ENCODE data around the gene SBF2.

Gene SBF2

DNA sequence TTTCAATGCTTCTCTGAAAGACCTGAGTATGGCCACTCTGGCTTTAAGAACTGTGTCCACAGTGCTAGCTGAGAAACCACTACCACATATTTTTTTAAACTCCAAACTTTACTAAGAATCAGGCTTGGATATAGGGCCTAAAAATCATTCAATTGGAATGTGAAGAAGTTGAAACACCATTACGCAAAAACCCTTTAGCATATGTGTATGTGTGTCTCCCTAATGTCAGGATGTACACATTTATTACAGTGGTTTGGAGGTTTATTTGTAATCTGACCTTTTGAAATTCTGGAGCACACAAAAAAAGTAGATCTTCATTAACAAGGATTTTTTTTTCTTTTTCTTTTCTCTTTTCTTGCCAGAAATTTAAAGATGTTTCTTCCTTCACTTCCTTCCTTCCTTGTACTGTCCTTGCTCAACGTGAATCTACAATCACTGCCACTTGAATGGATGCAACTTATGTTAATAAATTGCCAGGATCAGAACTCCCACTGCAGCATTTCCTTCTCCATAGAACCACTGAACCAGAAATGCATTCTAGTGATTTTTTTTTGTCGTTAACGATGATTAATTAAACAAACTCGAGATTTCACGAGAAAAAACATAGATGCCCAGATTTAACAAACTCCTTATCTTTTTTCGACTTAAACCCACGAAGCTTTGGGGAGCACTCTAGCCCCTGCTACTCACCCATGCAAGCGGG lies 7.8 kb upstream of the SBF2 start:
- DNase-seq (ENCODE audit: low read depth) = peak; percentile 88

DNA sequence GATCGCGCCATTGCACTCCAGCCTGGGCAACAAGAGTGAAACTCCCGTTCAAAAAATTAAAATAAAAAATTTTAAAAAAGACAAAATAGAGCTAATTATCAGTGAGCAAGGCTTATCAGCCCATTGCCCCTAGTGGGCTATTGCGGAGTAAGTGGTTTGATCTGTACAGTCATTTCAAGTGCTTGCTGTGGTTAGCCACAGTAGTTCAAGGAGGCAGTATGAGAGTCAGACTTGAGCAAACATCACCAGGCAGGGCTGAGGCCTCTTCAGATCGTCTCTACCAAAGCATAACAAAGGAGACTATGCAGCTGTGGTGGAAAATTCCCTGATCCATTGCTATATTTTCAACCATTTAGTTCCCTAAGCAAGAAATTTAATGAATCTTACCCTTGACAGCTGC lies 4.3 kb upstream of the SBF2 start:
- peak; percentile 76 for DNase-seq (ENCODE audit: low read depth)

DNA sequence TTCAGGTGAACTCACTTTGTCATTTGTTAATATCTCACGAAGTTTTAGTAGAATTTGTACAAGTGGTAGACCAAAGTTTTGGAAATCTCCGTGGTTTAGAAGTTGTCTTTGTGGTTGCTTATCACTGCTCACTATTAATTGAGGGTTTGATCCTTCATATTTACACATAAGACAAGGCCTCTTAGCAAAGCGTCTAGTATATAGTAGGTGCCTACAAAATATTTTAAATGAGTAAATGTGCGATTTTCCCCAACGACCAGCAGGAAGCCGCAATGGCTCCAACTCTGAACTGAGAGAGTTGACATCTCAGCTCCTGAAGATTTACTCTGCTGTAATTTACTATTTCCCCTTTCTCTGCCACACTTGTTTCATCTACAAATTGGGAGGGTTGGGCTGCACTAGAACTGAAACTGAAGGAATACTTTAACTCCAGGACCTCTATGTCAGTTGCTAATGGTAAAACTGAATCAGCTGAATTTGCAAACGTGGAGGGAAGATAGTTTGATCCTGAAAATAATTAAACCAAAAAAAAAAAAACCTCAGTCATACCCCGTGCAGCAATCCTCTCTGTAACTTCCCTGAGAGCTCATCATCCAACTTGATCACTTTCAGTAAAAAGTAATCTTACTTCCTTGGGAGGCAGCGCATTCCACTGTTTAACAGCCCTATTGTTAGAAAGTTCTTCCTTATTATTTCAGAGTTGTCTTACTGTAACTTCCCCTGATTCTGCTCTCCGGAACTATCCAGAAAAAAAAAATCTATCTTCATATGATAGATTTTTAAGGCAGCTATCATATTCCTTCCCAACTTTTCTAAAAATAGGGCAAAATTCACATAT lies 1.3 kb upstream of the SBF2 start:
- DNase-seq (ENCODE audit: low read depth) = no peak

DNA sequence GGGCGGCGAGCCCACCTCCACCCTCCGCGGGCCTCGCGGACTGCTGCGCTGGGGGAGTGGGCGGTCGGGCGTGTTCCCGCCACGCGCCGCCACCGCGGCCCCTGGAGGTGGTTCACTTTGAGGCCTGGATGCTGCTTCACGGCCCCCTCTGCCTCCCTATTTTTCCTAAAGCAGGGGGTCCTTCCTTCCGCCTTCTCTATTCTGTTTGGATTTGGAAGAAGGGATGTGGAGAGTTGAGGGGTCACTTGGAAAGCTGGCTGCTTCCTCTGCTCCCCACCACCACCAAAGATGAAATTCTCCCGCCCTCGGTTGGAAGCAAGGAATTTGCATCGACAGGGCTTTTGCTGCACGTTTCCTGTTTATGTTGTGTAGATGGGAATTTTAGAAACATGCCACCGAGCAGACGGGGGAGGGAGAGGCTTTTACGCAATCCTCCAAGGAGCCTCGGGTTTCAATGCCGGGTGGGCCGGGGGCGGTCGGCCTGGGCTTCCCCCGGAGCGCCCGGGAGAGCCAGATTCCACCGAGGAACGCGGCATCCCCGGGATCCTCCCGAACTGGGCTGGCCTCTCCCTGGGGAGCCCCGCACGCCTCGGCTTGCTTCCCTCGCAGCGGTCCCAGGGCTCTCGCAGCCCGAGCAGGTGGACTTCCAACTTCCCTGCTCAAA lies 403 bp upstream of the SBF2 start:
- no peak for DNase-seq (ENCODE audit: low read depth)

DNA sequence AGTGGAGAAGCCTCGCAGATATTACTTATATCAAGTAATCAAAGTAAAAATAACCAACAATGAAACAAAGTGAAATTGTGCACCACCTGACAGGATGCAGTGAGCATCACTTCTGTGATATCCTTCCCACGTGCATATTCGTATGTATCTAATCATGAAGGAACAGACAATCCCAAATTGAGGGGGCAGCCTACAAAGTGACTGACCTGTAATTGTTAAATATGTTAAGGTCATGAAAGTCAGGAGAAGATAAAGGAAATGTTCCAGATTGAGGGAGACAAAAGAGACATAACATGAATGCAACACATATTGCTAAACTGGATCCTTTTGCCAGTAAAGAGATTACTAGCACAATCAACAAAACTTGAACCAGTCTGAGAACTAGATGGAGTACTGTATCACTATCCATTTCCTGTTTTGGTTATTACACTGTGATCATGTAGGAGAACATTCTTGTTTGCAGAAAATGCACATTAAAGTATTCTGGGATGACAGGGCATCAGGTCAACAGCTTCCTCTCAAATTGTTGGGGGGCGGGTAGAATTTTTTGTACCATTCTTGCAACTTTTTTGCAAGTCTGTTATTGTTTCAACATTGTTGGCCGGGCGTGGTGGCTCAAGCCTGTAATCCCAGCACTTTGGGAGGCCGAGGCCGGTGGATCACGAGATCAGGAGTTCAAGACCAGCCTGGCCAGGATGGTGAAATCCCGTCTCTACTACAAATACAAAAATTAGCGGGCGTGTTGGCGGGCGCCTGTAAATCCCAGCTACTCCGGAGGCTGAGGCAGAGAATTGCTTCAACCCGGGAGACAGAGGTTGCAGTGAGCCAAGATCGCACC lies 2.0 kb downstream of the SBF2 start:
- no peak for DNase-seq (ENCODE audit: low read depth)

DNA sequence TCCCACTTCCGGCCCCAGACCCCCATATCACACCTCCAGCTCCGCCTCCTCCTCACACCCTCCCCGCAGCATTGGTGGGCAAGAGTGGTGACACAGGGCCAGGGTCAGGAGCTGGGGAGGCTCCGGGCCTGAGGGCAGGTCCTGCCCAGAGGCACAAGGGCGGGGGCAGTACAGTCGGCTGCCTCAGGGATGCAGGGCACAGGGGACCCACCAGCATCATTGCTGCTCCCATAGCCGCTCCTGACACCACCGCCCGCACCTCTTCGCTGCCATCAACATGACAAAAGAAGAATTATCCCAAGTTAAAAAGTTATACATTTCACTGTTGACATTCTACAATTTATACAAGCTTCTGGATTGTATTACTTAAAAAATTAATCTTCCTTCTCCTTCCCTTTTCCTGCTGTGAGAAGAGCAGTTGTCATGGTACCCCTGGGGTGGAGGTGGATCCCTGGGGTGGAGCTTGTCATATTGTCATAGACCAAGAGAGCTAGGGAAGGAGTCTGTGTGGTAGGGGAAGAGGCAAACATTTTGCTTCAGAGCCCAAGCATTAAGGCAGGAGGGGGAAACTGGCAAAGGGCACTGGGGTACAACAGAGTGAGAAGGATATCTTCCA lies 4.1 kb downstream of the SBF2 start:
- no peak for DNase-seq (ENCODE audit: low read depth)

DNA sequence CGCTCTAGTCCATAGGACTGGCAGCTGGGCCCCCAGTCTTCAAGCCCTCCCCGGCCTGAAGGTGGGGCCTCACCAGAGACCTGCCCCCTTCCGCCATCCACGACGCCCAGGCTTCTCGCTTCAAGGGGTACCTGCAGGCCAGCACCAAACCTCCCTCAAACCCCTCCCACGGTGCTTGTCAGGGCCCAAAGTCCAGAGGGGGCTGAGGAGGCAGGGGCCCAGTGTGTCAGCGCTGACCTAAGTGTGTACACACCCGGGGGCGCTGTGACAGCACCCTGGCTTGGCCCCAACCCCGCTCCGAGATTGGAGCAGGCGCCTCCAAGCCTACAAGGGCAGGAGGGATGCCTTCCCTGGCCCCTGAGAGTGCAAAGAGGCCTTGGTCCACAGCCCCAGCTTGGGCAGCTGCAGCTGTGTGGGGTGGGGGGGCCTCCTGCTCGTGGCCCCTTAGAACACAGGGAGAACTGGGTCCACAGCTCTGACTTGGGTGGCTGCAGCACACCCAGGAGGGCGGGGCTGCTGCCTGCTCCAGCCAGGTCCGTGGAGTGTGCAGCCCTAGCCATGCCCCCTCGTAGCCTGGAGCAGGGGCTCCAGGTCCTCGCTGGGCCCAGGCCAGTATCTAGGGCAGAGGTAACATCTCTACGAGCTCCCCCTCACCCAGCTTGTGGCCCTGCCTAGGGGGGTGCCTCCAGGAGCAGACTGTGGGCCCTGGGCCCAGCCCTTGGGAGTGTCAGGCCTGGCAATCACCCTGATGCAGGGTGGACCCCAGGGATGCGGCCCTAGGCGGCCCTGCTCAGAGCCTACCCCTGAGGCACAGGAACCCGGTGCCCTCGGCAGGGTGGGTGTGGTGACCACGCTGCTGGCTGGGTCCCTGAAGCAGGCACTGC lies 4.9 kb downstream of the SBF2 start:
- no peak for DNase-seq (ENCODE audit: low read depth)

DNA sequence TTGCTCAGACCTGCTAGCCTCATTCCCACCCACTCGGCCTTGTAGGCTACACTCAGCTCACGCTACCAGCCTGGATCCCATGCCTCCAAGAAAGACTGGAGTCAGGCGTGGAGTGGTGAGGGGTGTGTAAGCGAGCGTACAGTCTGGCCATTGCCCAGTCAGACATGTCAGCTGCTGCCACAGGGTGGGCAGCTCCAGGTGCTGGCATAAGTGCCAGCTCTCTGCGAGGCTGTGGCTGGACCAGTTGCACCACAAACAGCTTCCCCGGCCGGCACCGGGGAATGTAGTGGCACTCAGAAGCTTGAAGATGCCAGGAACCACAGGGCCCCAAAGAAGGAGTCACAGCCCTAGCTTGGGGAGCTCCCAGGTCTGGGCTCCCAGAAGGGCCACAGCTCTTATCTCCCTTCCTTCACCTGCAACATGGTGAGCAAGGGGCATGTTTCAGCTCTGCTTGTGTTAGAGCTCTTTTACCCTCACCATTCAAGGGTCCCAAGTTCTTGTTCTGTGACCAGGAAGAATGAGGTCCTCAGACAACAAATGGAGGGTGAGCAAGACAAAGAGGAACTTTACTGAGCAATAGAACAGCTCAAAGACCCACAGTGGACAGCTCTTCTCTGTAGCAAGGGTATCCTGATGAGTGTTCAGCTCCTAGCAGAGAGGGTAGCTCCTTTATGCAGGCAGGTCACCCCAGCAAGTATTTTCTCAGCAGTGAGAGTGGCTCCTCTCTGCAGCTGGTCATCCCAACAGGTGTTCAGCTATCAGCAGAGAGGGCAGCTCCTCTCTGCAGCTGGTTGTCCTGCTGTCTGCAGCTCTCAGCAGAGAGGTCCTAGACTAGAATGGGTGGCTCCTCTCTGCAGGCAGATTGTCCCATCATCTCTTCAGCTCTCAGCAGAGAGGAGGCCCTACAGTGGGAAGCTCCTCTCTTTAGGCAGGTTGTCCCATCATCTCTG lies 6.0 kb downstream of the SBF2 start:
- no peak for DNase-seq (ENCODE audit: low read depth)

DNA sequence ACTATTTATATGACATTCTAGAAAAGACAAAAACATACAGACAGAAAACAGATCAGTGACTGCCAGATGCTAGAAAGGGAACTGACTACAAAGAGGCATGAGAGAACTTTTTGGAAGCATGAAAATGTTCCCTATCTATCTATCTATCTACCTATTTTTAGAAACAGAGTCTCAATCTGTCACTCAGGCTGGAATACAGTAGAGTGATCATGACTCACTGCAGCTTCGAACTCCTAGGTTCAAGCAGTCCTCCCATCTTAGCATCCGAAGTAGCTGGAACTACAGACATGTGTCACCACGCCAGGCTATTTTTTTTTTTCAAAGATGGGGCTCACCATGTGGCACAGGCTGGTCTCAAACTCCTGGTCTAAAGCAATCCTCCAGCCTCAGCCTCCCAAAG lies 6.9 kb downstream of the SBF2 start:
- DNase-seq (ENCODE audit: low read depth) = no peak

DNA sequence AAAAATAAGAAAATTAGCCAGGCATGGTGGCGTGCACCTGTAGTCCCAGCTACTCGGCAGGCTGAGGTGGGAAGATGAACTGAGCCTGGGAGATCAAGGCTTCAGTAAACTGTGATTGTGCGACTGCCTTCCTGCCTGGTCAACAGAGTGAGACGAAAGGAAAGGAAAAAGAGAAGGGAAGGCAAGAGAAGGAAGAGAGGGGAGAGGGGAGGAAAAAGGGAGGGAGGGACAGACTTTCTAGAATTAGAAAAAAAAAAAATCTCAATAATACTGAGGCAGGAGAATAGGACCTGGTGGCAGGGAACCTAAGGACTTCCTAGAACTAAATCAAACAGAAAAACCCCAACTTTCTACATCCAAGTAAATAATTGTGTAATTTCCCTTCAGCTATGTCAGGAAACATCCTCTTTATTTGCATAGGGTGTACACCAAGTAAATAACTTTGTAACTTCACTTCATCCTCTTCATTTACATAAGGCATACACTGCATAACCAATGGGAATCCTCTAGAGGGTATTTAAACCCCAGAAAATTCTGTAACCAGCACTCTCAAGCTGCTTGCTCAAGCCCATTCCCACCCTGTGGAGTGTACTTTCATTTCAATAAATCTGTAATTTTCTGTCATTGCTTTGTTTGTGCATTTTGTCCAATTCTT lies 8.7 kb downstream of the SBF2 start:
- no peak for DNase-seq (ENCODE audit: low read depth)

DNA sequence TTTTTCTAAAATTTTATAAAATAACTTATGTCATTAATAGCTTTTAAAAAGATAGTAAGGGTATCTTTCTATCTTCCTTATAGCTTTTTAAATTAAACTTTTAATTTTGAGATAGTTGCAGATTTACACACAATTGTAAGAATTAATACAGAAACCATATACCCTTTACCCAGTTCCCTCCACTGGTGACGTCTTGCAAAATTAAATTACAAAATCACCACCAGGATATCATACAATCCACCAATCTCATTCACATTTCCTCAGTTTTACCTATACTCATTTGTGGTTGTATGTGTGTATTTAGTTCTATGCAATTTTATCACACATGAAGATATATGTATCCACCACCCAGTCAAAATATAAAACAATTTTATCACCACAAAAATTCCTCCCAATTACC lies 10.0 kb downstream of the SBF2 start:
- DNase-seq (ENCODE audit: low read depth) = no peak

DNA sequence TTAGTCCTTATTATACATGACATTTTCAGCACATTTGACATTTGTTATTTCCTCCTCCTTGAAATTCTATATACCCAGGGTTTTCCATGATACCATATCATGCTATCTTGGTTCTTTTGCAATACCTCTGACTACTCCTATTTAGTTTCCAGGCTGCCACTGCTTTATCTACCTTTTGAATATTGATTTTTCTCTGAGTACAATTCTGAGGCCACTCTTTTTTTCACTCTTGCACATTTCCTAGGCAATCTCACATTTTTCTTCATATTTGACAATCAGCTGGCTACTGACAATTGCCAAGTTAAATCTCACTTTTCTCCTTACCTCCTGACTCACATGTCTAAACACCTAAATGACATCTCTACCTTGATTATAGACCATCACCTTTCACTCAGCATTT lies 11.9 kb downstream of the SBF2 start:
- DNase-seq (ENCODE audit: low read depth) = no peak

DNA sequence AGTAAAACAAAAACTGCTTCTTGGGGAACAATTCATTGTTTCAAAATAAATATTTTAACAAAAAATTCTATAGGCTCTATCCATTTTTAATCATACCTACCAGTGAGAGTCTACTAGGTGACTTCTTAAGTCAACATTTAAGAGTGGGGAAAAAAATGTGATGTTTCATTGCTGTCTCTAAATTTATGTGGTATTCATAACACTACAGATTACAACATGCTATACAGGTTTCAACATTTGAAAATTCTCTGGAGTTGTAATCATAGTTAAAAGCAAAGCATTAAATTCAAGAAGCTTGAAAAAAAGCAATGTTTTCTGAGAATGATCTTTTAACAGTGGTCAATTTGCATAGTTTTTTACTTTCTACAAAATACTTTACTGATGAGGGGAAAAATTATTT lies 18.3 kb downstream of the SBF2 start:
- no peak for DNase-seq (ENCODE audit: low read depth)

DNA sequence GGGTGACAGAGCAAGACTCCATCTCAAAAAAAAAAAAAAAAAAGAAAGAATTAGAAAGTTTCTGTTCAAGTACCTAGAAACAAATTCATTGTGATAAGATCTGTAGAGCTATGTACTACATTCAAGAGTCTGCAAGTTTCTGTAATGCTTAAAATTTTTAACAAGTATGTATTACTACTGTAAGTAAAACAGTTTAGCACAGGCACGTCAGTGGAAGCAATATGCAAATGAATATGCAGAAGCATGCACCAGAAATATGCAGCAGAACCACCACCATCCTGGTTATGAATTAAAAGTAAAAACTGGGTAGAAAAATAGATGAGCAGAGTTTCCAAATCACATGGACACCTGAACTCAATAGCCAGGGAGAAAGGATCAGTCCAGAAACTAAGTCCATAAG lies 19.3 kb downstream of the SBF2 start:
- DNase-seq (ENCODE audit: low read depth) = no peak

DNA sequence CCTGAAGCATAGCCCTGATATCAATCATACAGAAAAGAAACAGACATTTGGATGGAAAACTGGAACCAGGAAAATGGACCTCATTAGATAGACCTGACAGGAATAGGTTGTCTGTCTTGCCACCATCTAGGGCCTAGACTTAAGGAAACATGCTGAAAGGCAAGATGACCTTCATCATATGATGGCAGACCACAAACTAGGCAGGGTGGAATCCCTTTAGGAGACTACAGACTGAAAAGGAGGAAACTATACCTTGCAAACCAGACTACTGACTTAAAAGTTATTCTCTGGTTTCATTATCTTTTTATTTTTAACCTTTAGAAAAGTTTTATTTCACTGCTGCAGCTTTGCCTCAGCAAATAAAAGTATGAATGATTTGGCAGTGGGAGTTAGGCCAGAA lies 20.3 kb downstream of the SBF2 start:
- DNase-seq (ENCODE audit: low read depth) = no peak

DNA sequence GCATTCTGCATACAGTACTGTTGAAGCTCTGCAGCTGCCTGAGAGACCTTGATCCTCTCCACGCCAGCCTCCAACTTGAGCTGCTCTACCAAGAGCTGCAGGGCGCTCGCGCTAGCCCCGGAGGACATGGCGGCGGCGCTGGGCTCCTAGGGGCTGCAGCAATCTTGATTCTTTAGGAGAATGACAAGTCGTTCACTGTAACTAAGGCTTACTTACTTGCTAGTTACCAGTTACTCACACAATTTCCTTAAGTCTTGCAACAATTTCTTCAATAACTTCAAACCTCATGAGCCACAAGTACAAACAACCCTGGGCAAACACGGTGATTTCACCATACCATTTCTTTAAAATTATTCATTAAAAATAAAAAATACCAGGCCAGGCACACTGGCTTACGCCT lies 21.9 kb downstream of the SBF2 start:
- no peak for DNase-seq (ENCODE audit: low read depth)

DNA sequence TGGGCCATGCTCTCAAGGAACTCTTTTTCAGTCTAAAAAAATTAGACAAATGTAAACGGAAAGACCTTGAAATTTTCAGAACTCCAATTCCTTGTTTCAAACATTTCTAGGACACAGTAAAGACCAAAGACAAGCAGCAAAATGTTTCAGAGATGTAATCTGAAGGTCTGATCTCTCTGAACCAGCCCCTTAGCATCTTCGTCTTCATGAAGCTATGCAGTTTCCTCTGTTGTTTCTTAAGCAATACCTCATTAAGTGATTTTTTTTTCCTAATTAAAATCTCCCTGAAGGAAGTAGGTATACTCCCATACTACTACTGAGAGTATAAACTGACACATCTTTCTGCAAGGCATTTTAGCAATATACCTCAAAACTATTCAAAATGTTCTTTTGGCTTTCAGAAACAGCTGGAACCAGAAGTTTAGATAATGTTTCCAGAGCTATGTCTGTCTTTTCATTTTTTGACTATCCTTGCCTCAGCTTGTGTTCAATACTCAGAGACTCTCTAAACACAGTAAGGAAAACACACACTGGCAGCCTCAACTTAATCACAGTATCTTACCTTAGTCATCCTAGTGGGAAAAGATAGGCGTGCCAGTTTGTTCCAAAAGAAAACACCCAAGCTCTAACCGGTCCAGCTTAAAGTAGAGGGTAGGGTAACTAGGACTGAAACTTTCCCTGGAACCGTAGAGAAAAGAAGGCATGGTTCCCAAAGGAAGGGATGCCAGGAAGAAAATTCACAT lies 25.1 kb downstream of the SBF2 start:
- no peak for DNase-seq (ENCODE audit: low read depth)

DNA sequence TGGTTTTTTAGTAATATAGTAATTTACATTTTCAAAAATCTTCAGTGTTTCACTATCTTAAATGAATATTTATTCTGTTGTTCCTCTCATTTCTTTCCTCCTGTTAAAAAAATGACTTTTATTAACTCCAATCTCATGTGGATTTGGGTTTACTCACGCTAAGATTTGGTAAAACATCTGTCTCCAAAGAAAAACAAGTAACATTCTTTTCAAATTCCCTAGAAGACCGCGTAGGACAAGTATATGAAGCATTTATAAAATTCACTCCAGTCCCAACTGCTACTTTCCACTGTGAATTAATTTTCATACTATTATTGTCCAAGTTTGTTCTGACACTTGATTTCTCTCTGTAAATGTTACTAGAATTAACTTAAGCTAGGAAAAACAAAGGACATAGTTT lies 26.2 kb downstream of the SBF2 start:
- no peak for DNase-seq (ENCODE audit: low read depth)

Measured in HS-5 (cell line).